Right ventricle myocardium inferior (tissue), 1 donor: ENCODE results near the gene FMO4. TPM values are rescaled to one million over a fixed set of nuclear protein-coding genes. Genes with fewer than 3 reads are reported as not detected.
"Not testable (repeated sequence)": the region's sequence is repeated elsewhere in the genome, so short reads cannot be mapped to it uniquely, and the experiment has no call there.

ENCODE experiments used
- ATAC-seq: fragments of 200-7000 bp; cut with Tn5 transposase; one replicate; pipeline ENCODE4 v1.9.1; 2020; ENCODE audit warnings: mild to moderate bottlenecking, moderate library complexity
- DNase-seq: peaks from one replicate; pipeline ENCODE4 v3.0.0; 2021; ENCODE audit errors: missing footprints
- intact Hi-C: fragments of 100-400 bp; cut with DNase I; formaldehyde crosslinking; loops from one replicate; pipeline ENCODE4 v1.11.0; 2022
- total RNA-seq: library from RNA; stranded (reverse); fragmentation: NEBNext Ultra II Directional; extraction: Animal tissue kit (Norgen Biotek cat#: 25700); gene quantifications from one replicate; pipeline ENCODE4 v1.2.1, GENCODE V29; 2021
- donor health status: DM: no; HTN: yes; CAD: no; lungs with severe emphysema.

FMO4 gene
- total RNA-seq, 1 donor from 2014 or later = 2.7 TPM

GRCh38 chr1:171313319-171313834 lies 606 bp upstream of the FMO4 start:
- DNase-seq (no peak), ATAC-seq (no peak)
- intact Hi-C loops = loop anchor here (1.0 to 5.0 kb wide), 2 partner anchors 68 to 231 kb away; no protein-coding TSS in a partner anchor

DNA sequence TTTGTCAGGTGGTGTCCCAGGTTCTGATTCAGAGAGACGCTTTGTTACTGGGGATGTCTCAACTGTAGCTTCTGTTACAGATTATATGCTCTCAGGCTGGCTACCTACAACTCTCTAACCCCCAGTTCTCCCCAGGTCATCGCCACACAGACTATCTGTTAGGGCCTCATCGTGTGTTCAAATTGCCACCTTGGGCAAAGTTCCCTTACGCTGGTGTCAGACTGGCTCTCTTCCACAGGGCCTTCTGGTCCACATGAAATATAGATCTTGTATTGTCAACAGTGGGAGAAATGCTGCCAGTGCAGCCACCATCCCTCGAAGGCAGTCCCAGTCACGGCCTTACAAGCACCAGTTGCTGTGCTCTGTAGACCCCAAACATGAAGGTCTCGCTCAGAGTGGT lies 15.3 kb downstream of the FMO4 start:
- no peak for DNase-seq
- intact Hi-C loops = no loop called here
- no peak for ATAC-seq

- ATAC-seq (no peak), DNase-seq (no peak)
- intact Hi-C loops = no loop called here
Measured at GRCh38 chr1:171334024-171334640, 20.1 kb downstream of the FMO4 start.

- DNase-seq (no peak), ATAC-seq (no peak)
- intact Hi-C loops = no loop called here
Measured at GRCh38 chr1:171335964-171336363, 22.0 kb downstream of the FMO4 start.

DNA sequence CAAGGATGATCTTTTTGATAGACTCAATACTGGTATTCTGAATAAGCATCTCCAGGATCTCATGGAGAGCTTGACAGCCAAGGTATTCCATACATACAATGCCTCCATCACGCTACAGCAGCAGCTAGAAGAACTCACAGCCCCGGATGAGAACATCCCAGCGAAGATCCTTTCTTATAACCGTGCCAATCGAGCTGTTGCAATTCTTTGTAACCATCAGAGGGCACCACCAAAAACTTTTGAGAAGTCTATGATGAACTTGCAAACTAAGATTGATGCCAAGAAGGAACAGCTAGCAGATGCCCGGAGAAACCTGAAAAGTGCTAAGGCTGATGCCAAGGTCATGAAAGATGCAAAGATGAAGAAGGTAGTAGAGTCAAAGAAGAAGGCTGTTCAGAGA lies 25.4 kb downstream of the FMO4 start:
- DNase-seq, intact Hi-C loops, ATAC-seq: not testable (repeated sequence)

GRCh38 chr1:171343727-171344472 lies 29.9 kb downstream of the FMO4 start:
- DNase-seq (no peak), ATAC-seq (peak; percentile 23)
- intact Hi-C loops = no loop called here

GRCh38 chr1:171344473-171344820 lies 30.5 kb downstream of the FMO4 start:
- intact Hi-C loops = no loop called here
- no peak for DNase-seq
- ATAC-seq = peak; percentile 76

GRCh38 chr1:171345536-171345935 lies 31.6 kb downstream of the FMO4 start:
- DNase-seq (no peak), ATAC-seq (no peak)
- intact Hi-C loops = no loop called here

DNA sequence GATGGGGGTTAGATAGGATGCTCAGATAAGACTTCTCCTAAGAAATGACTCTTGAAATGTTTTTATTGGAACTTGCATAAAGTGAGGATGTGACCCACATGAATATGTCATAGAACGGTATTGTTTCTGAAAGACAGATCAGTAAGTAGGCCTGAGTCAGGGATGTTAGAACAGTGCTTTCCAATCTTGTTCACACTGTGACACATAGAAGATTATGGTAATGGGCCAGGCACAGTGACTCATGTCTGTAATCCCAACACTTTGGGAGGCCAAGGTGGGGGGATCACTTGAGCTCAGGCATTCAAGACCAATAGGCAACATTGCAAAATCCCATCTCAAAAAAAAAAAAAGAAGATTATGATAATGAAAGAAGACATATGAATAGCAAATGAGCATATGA lies 32.9 kb downstream of the FMO4 start:
- ATAC-seq (no peak), DNase-seq (no peak)
- intact Hi-C loops = no loop called here

GRCh38 chr1:171350594-171350993 lies 36.6 kb downstream of the FMO4 start:
- intact Hi-C loops = no loop called here
- no peak for DNase-seq
- no peak for ATAC-seq

DNA sequence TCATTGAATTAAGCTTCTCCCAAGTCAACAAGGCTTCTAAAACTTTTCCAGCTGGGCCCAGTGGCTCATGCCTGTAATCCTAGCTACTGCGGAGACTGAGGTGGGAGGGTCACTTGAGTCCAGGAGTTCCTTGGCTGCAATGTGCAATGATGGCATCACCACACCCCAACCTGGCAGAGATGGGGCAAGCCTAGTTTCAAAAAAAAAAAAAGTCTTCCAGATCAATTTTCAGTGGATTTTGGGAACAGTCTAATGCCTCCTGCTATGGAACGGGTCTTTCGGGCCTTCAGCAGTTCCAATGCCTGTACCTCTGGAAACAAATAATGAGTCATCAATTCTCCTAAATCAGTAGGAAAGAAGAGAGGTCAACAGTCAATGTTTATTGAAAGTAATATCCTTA lies 38.0 kb downstream of the FMO4 start:
- DNase-seq (no peak), ATAC-seq (no peak)
- intact Hi-C loops = no loop called here

DNA sequence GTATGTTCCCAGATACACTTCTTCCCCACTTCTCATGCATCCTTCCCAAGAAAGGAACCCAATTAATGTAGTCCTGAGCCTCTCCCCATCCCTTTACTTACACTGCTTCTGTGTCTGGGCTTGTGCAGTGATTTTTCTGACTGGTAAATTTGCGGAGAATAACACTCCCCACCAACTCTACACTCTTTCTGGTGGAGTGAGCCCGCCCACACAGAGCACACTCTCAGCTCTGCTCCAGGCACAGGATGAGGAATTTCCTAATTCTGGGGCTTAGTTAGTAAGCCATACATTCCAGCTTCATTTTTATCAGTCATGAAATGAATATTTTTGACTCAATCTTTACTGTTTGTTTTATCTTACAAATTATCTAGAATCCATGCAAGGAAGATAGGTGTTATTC lies 38.6 kb downstream of the FMO4 start:
- ATAC-seq (no peak), DNase-seq (no peak)
- intact Hi-C loops = no loop called here

- no peak for DNase-seq
- intact Hi-C loops = no loop called here
- ATAC-seq = no peak
Measured at GRCh38 chr1:171355727-171356126, 41.7 kb downstream of the FMO4 start.

DNA sequence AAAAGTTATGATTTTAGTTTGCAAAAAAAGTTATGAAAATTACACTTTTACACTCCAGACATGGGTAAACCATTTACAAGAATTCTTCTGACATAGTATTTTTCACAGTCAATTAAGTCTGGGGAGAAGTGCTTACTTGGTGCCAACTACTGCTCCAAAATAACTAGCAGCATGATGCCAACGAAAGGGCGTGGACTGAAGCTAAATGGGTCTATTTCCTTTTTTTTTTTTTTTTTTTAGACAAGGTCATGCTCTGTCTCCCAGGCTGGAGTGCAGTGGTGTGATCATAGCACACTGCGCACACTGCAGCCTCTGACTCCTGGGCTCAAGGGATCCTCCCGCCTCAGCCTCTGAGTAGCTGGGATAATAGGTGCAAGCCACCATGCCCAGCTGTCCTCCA lies 43.2 kb downstream of the FMO4 start:
- no peak for DNase-seq

GRCh38 chr1:171359355-171359648 lies 45.3 kb downstream of the FMO4 start:
- ATAC-seq, intact Hi-C loops, DNase-seq: not testable (repeated sequence)

More for the DNA sequence above, 43.2 kb downstream of the FMO4 start:
- intact Hi-C loops = no loop called here
- ATAC-seq = no peak

- DNase-seq, ATAC-seq, intact Hi-C loops: not testable (repeated sequence)
Measured at GRCh38 chr1:171359731-171360527, 45.9 kb downstream of the FMO4 start.

- intact Hi-C loops = no loop called here
- no peak for DNase-seq
Measured at GRCh38 chr1:171366085-171366484, 52.1 kb downstream of the FMO4 start.

GRCh38 chr1:171366816-171367215 lies 52.8 kb downstream of the FMO4 start:
- DNase-seq (no peak), ATAC-seq (no peak)
- intact Hi-C loops = no loop called here

More at GRCh38 chr1:171366085-171366484, 52.1 kb downstream of the FMO4 start:
- no peak for ATAC-seq

GRCh38 chr1:171367436-171367835 lies 53.5 kb downstream of the FMO4 start:
- no peak for ATAC-seq
- intact Hi-C loops = no loop called here
- DNase-seq = no peak
